ENCODE data around the gene HELZ. TPM values are rescaled to one million over a fixed set of nuclear protein-coding genes. Genes with fewer than 3 reads are reported as not detected.
"Not testable (repeated sequence)": the region's sequence is repeated elsewhere in the genome, so short reads cannot be mapped to it uniquely, and the experiment has no call there.

The HELZ gene
- total and polyA plus RNA-seq, 10 donors, result 2.5 to 154 (median 88.7) TPM

- TF ChIP-seq POLR2AphosphoS5 (IDR thresholded peaks at IDR 0.05) (no peak), POLR2A (IDR thresholded peaks at IDR 0.05) (no peak), CTCF (IDR thresholded peaks at IDR 0.05 in 8 of 11, conservative IDR thresholded peaks at IDR 0.05 in 3 of 11) (no peak)
- no peaks in the 10 kb centered on the region for H3K27me3 ChIP-seq (replicated peaks in 1 of 7)
- no peak overlapping the region for H3K27ac ChIP-seq
- H3K36me3 ChIP-seq, result peaks cover 0 to 58% (median 1%) of the 10 kb centered on the region in 6 donors
- no peak overlapping the region for H3K4me3 ChIP-seq
- H3K9me3 ChIP-seq, result no peaks in the 10 kb centered on the region
- WGBS, 5 donors, result 92 to 100% (median 96%) methylated on average over 1 of the region's 1 CpG
- intact Hi-C loops (cut with DNase I; ENCODE audit: low total_unique reads), result no loop called here
- DNase-seq, result no peak
- H3K4me1 ChIP-seq, result peaks cover 0 to 68% (median 10%) of the 10 kb centered on the region in 6 donors
Measured at GRCh38 chr17:67098006-67098405, 147.0 kb downstream of the HELZ start.

- H3K4me1 ChIP-seq, result peaks cover 0 to 65% (median 11%) of the 10 kb centered on the region in 6 donors
- no peak overlapping the region for H3K27ac ChIP-seq
- 91 to 100% (median 95%) methylated on average over 1 of the region's 1 CpG for WGBS, 5 donors
- DNase-seq, result no peak
- no peak for TF ChIP-seq POLR2AphosphoS5 (IDR thresholded peaks at IDR 0.05)
- TF ChIP-seq POLR2A (IDR thresholded peaks at IDR 0.05), result no peak
- TF ChIP-seq CTCF (IDR thresholded peaks at IDR 0.05 in 8 of 11, conservative IDR thresholded peaks at IDR 0.05 in 3 of 11), result no peak
- intact Hi-C loops (cut with DNase I; ENCODE audit: low total_unique reads), result no loop called here
- no peaks in the 10 kb centered on the region for H3K9me3 ChIP-seq
- H3K4me3 ChIP-seq, result no peak overlapping the region
- H3K27me3 ChIP-seq (replicated peaks in 1 of 7), result no peaks in the 10 kb centered on the region
- peaks cover 0 to 64% (median 1%) of the 10 kb centered on the region in 6 donors for H3K36me3 ChIP-seq
Measured at GRCh38 chr17:67096609-67097008, 148.4 kb downstream of the HELZ start.

- peaks cover 0 to 57% (median 7%) of the 10 kb centered on the region in 6 donors for H3K4me1 ChIP-seq
- peaks cover 0 to 58% (median 1%) of the 10 kb centered on the region in 6 donors for H3K36me3 ChIP-seq
- intact Hi-C loops (cut with DNase I; ENCODE audit: low total_unique reads), result no loop called here
- no peaks in the 10 kb centered on the region for H3K9me3 ChIP-seq
- H3K27me3 ChIP-seq (replicated peaks in 1 of 7), result no peaks in the 10 kb centered on the region
- 91 to 100% (median 95%) methylated on average over 1 of the region's 1 CpG for WGBS, 5 donors
- DNase-seq, result no peak
- H3K27ac ChIP-seq, result no peak overlapping the region
- H3K4me3 ChIP-seq, result no peak overlapping the region
- TF ChIP-seq CTCF (IDR thresholded peaks at IDR 0.05 in 8 of 11, conservative IDR thresholded peaks at IDR 0.05 in 3 of 11), result no peak
- TF ChIP-seq POLR2A (IDR thresholded peaks at IDR 0.05), result no peak
- no peak for TF ChIP-seq POLR2AphosphoS5 (IDR thresholded peaks at IDR 0.05)
Measured at GRCh38 chr17:67095803-67096202, 149.2 kb downstream of the HELZ start.

- intact Hi-C loops (cut with DNase I; ENCODE audit: low total_unique reads); H3K27me3 ChIP-seq (replicated peaks in 1 of 7); H3K9me3 ChIP-seq; H3K4me3 ChIP-seq; DNase-seq; H3K27ac ChIP-seq: not testable (repeated sequence)
- 0 to 75% (median 35%) methylated on average over 1 of the region's 1 CpG for WGBS, 5 donors
- Histone ChIP-seq H3K4me1 (peaks cover 0 to 52% (median 7%) of the 10 kb centered on the region in 6 donors), H3K36me3 (peaks cover 0 to 56% (median 2%) of the 10 kb centered on the region in 6 donors)
Measured at GRCh38 chr17:67095291-67095690, 149.7 kb downstream of the HELZ start.

GRCh38 chr17:67093348-67093747, 151.6 kb downstream of the HELZ start:
- DNase-seq, result no peak
- Histone ChIP-seq H3K4me3 (no peak overlapping the region), H3K27me3 (replicated peaks in 1 of 7) (no peaks in the 10 kb centered on the region), H3K36me3 (peaks cover 0 to 65% (median 4%) of the 10 kb centered on the region in 6 donors), H3K4me1 (peaks cover 0 to 44% (median 7%) of the 10 kb centered on the region in 6 donors), H3K9me3 (no peaks in the 10 kb centered on the region), H3K27ac (no peak overlapping the region)
- no peak for TF ChIP-seq POLR2A (IDR thresholded peaks at IDR 0.05)
- no peak for TF ChIP-seq POLR2AphosphoS5 (IDR thresholded peaks at IDR 0.05)
- no peak for TF ChIP-seq CTCF (IDR thresholded peaks at IDR 0.05 in 8 of 11, conservative IDR thresholded peaks at IDR 0.05 in 3 of 11)
- intact Hi-C loops (cut with DNase I; ENCODE audit: low total_unique reads), result no loop called here
- 77 to 89% (median 80%) methylated on average over 2 of the region's 2 CpGs for WGBS, 5 donors

GRCh38 chr17:67092710-67093109, 152.3 kb downstream of the HELZ start:
- H3K4me3 ChIP-seq; H3K9me3 ChIP-seq; DNase-seq; H3K27ac ChIP-seq; intact Hi-C loops (cut with DNase I; ENCODE audit: low total_unique reads); H3K27me3 ChIP-seq (replicated peaks in 1 of 7): not testable (repeated sequence)
- Histone ChIP-seq H3K4me1 (peaks cover 0 to 40% (median 7%) of the 10 kb centered on the region in 6 donors), H3K36me3 (peaks cover 0 to 67% (median 6%) of the 10 kb centered on the region in 6 donors)
- 80 to 93% (median 84%) methylated on average over 7 of the region's 7 CpGs for WGBS, 5 donors
